Kidney (tissue), 14 donors: ENCODE results near the gene GTPBP6. TPM values are rescaled to one million over a fixed set of nuclear protein-coding genes. Genes with fewer than 3 reads are reported as not detected.
A peak's percentile ranks its signal among the peaks of the same experiment; 100 is the strongest.

Source experiments
- DNase-seq, 5 donors: peaks; one replicate each; pipeline ENCODE4 v3.0.0-alpha.2; 2013 to 2020
- FAIRE-seq: peaks from 2 replicates; lab custom pipeline; 2012; peaks lifted over from hg19 to GRCh38; lab: Jason Lieb, UNC
- H3K27ac ChIP-seq, 2 donors: one replicate each; pipeline ENCODE4 v1.7.0; 2013; ENCODE audit warnings: low read depth in 2 of 2, low read length in 2 of 2, inconsistent platforms in 1 of 2
- H3K27me3 ChIP-seq: one replicate; pipeline ENCODE4 v1.7.1; 2013; ENCODE audit warnings: low read length, inconsistent platforms; ENCODE audit not compliant: control insufficient read depth, insufficient read depth
- H3K36me3 ChIP-seq, 3 donors: one replicate each; pipeline versions ENCODE4 v1.7.0 to v1.7.1; 2013; ENCODE audit warnings: low read length in 3 of 3, control low read depth in 1 of 3, inconsistent platforms in 1 of 3; ENCODE audit not compliant: insufficient read depth in 3 of 3, control insufficient read depth in 2 of 3
- H3K4me1 ChIP-seq, 3 donors: one replicate each; pipeline versions ENCODE4 v1.7.0 to v1.7.1; 2013; ENCODE audit warnings: low read length in 3 of 3, inconsistent platforms in 1 of 3, low read depth in 1 of 3; ENCODE audit not compliant: control insufficient read depth in 2 of 3, insufficient read depth in 2 of 3
- H3K4me3 ChIP-seq, 3 donors: one replicate each; pipeline versions ENCODE4 v1.7.0 to v1.8.1; 2013; ENCODE audit warnings: low read length in 3 of 3, control low read depth in 1 of 3, inconsistent platforms in 1 of 3
- H3K9ac ChIP-seq, 3 donors: one replicate each; pipeline versions ENCODE4 v1.7.0 to v1.7.1; 2013; ENCODE audit warnings: low read length in 3 of 3, control low read depth in 1 of 3, inconsistent platforms in 1 of 3
- H3K9me3 ChIP-seq, 3 donors: one replicate each; pipeline versions ENCODE4 v1.7.0 to v1.7.1; 2013; ENCODE audit warnings: low read length in 3 of 3, control low read depth in 1 of 3, inconsistent platforms in 1 of 3; ENCODE audit not compliant: control insufficient read depth in 2 of 3, insufficient read depth in 1 of 3
- CTCF ChIP-seq: IDR thresholded peaks from 3 replicates; pipeline ENCODE4 v1.5.1; 2012; ENCODE audit warnings: mild to moderate bottlenecking, moderate library complexity, borderline replicate concordance; ENCODE audit not compliant: insufficient read depth; ENCODE audit errors: extremely low read depth
- intact Hi-C: fragments of 100-400 bp; cut with DNase I; formaldehyde crosslinking; loops from one replicate; pipeline ENCODE4 v1.11.1; 2022
- polyA plus RNA-seq: library from polyadenylated mRNA; stranded (reverse); fragments of 350-450 nt; fragmentation: Illumina TruSeq; extraction: RNeasy Lipid Tissue Mini Kit (QIAGEN cat#74804); gene quantifications from one replicate; pipeline ENCODE4 v1.2.3, GENCODE V29; 2014; ENCODE audit warnings: low read depth, low replicate concordance; ENCODE audit not compliant: insufficient read depth
- total RNA-seq: library from RNA; stranded (reverse); fragmentation: NEBNext Ultra II Directional; extraction: Animal tissue kit (Norgen Biotek cat#: 25700); gene quantifications from one replicate; pipeline ENCODE4 v1.2.1, GENCODE V29; 2021
- donor health status: control.
- donor health status: control.
- donor health status: control.
- donor health status: control.
- donor health status: control.
- donor health status: DM: yes; HTN: yes; CAD: no.
- donor health status: Normal renal cell carcinoma (clear cell type).

The GTPBP6 gene
- total and polyA plus RNA-seq, 2 donors from 2014 or later = 50.1 to 61.9 TPM

GRCh38 chrX:357693-358471 is 39.3 kb upstream of the GTPBP6 start:
- TF ChIP-seq CTCF = no peak
- H3K9ac ChIP-seq = no peak overlapping the region
- DNase-seq (peak in 1 of 5 donors; percentile 68), FAIRE-seq (no peak)
- H3K9me3 ChIP-seq = peaks cover 0 to 2% (median 0%) of the 10 kb centered on the region in 3 donors
- intact Hi-C loops = no loop called here
- peaks cover 0 to 3% (median 0%) of the 10 kb centered on the region in 3 donors for H3K36me3 ChIP-seq
- no peaks in the 10 kb centered on the region for H3K27me3 ChIP-seq
- no peaks in the 10 kb centered on the region for H3K4me1 ChIP-seq
- no peak overlapping the region for H3K4me3 ChIP-seq
- H3K27ac ChIP-seq = no peak overlapping the region

GRCh38 chrX:357035-357692 is 38.6 kb upstream of the GTPBP6 start:
- Histone ChIP-seq H3K4me1 (no peaks in the 10 kb centered on the region), H3K4me3 (no peak overlapping the region), H3K9ac (no peak overlapping the region), H3K9me3 (peaks cover 0 to 2% (median 0%) of the 10 kb centered on the region in 3 donors), H3K36me3 (peaks cover 0 to 3% (median 0%) of the 10 kb centered on the region in 3 donors), H3K27ac (no peak overlapping the region), H3K27me3 (no peaks in the 10 kb centered on the region)
- TF ChIP-seq CTCF = no peak
- peak in 1 of 5 donors; percentile 25 for DNase-seq
- intact Hi-C loops = no loop called here
- FAIRE-seq = no peak

- intact Hi-C loops = no loop called here
- FAIRE-seq (no peak), DNase-seq (peak in 1 of 5 donors; percentile 46)
- Histone ChIP-seq H3K9ac (no peak overlapping the region), H3K27ac (no peak overlapping the region), H3K4me3 (no peak overlapping the region), H3K36me3 (peaks cover 0 to 3% (median 0%) of the 10 kb centered on the region in 3 donors), H3K9me3 (peaks cover 0 to 2% (median 0%) of the 10 kb centered on the region in 3 donors), H3K27me3 (no peaks in the 10 kb centered on the region), H3K4me1 (no peaks in the 10 kb centered on the region)
- TF ChIP-seq CTCF = no peak
Observed at GRCh38 chrX:356385-357034, 37.9 kb upstream of the GTPBP6 start.
